ENCODE measurements around the gene CDH24. TPM values are rescaled to one million over a fixed set of nuclear protein-coding genes. Genes with fewer than 3 reads are reported as not detected.

Gene CDH24
- total and polyA plus RNA-seq, 2 of the 13 experiments (the other 11 are each of a cell fraction or from before 2014, with no cell fraction given) = 0.69 to 0.99 TPM

- TF ChIP-seq CEBPZ (IDR thresholded peaks at IDR 0.05; ENCODE audit: low read length) (no peak), SIX1 (CRISPR knock-in tag; IDR thresholded peaks at IDR 0.05; ENCODE audit: borderline replicate concordance) (no peak), ZKSCAN5 (CRISPR knock-in tag; IDR thresholded peaks at IDR 0.05) (no peak), ZBTB43 (CRISPR knock-in tag; conservative IDR thresholded peaks at IDR 0.05) (no peak), FOXA1 (IDR thresholded peaks at IDR 0.05) (0 out of 2 replicates have a peak, but pooled peaks have one; percentile 15), FOXA1 (CRISPR knock-in tag; IDR thresholded peaks at IDR 0.05) (no peak), TRAFD1 (CRISPR knock-in tag; IDR thresholded peaks at IDR 0.05; ENCODE audit: borderline replicate concordance) (no peak), HIVEP1 (CRISPR knock-in tag; IDR thresholded peaks at IDR 0.05) (0 out of 2 replicates have a peak, but pooled peaks have one; percentile 11), TOPORS (CRISPR knock-in tag; IDR thresholded peaks at IDR 0.05) (no peak), SMYD3 (CRISPR knock-in tag; IDR thresholded peaks at IDR 0.05) (no peak), ZNF567 (CRISPR knock-in tag; IDR thresholded peaks at IDR 0.05; ENCODE audit: borderline replicate concordance) (no peak), NR2F6 (IDR thresholded peaks at IDR 0.05) (no peak), NR2F6 (CRISPR knock-in tag; IDR thresholded peaks at IDR 0.05) (no peak), CREB1 (IDR thresholded peaks at IDR 0.05) (no peak), CREB1 (CRISPR knock-in tag; IDR thresholded peaks at IDR 0.05) (no peak), ZNF124 (CRISPR knock-in tag; IDR thresholded peaks at IDR 0.05) (no peak), ZNF350 (CRISPR knock-in tag; IDR thresholded peaks at IDR 0.05; ENCODE audit: borderline replicate concordance, low read depth) (no peak; the same call in 1 of the 2 replicates), ZNF574 (CRISPR knock-in tag; IDR thresholded peaks at IDR 0.05) (no peak), IRF2 (CRISPR knock-in tag; IDR thresholded peaks at IDR 0.05) (no peak), ZNF724P (CRISPR knock-in tag; IDR thresholded peaks at IDR 0.05; ENCODE audit: borderline replicate concordance) (no peak), ZC3H4 (CRISPR knock-in tag; IDR thresholded peaks at IDR 0.05; ENCODE audit: borderline replicate concordance) (no peak)
Measured at GRCh38 chr14:23058654-23059504, 1.6 kb upstream of the CDH24 start (continued).
